CD4-positive, alpha-beta T cell treated with Interleukin-10 for 1 hour (primary cell): ENCODE data around the gene IRF2BP2.
"Not testable (repeated sequence)": the region's sequence is repeated elsewhere in the genome, so short reads cannot be mapped to it uniquely, and the experiment has no call there.

Source experiments
- DNase-seq: peaks from one replicate; pipeline ENCODE4 v3.0.0-alpha.2; 2020

Gene IRF2BP2

DNA sequence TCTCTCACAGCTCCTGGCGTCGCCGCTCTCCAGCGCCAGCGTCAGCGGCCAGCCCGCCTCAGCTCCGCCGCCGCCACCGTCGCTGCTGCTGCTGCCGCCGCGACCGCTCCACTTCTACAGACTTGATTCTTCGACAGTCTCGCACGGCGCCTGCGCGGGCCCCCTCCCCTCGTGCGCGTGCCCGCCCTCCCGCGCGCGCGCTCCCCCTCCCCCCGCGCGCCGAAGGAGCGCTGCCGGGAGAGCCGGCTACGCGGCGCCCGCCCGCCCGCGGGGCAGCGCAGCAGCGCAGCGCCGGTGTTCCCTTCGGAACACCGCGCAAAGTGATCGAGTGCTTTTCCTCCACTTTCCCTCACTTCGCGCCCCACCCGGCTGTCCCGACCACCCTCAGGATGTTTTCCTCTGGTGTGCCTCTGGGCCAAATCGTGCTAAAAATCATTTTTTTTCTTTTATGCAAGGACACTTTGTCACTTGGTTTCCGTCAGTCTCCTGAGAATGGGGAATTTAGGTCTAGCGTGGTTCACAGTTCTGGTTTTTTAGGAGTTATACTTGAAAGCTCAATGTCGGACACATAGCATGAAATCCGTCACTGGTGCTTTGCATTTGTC, at the start of gene IRF2BP2:
TSS of gene IRF2BP2 (minus strand) at position 118 of the 605 bp plus-strand sequence. CDS start 684 bp downstream, outside the sequence.
- DNase-seq: peak; percentile 89

DNA sequence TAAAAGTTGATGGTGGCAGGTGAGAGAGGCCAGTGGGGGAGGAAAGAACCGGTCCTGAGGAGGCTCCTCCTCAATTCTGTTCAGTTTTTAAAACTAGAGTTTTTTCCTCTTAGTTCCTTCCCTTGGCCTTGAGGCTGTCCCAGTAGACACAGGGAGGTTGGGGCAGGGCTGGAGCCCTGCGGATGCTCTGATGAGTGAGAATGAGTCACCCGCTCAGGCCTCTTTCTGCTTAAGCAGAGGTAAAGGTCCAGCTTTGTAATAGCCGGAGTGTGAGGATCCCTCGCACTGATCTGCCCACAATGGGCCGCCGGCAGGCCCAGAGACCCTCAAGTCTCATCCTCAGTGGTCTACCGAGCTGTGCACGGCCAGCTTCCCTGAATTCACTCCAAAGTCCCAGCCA, 49.6 kb upstream of the IRF2BP2 start:
- DNase-seq: no peak

DNA sequence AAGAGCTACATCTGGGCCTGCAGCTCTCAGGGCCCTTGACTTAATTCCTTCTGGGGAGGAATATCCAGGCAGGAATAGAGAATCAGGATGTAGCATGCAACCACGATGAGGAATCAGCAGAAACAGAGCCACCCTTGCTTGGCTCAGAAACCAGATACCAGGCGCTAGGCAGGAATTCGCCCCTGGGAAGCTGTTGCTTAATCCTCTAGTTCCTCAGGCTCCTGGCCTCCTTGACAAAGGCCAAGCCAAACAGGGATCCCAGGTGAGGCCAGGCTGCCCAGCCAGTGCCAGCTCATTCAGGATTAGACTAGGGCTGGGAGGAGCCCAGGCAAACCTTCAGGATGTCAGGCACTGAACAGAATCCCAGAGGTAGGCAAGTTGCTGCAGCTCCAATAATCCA, 48.2 kb upstream of the IRF2BP2 start:
- no peak for DNase-seq

- peak; percentile 20 for DNase-seq
Observed at GRCh38 chr1:234656944-234657654, 47.1 kb upstream of the IRF2BP2 start.

GRCh38 chr1:234656070-234656895, 46.3 kb upstream of the IRF2BP2 start:
- DNase-seq: no peak

GRCh38 chr1:234655328-234656069, 45.5 kb upstream of the IRF2BP2 start:
- no peak for DNase-seq

DNA sequence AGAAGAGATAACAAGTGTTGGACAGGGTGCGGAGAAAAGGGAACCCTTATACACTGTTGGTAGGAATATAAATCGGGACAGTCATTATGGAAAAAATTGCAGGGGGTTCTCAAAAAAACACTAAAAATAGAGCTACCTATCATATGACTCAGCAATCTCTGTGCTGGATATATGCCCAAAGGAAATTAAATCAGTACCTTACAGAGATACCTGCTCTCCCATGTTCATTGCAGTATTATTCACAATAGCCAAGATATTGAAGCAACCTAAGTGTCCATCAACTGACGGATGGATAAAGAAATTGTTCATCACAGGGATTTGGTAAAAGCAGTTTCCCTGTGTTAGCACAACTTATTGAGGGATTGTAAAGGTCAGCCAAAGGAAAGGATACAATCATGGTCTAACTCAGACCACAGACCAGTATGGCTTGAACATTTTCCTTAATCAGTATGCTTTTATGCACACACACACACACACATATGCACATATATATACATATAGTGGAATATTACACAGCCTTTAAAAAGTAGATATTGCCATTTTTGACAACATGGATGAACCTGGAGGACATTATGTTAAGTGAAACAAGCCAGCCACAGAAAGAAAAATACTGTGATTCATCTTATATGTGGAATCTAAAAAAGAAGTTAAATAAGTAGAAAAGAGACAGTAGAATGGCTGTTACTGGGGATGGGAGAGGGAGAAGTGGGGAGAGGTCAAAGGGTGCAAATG, 44.2 kb upstream of the IRF2BP2 start:
- DNase-seq: no peak

GRCh38 chr1:234649432-234650081, 39.6 kb upstream of the IRF2BP2 start:
- no peak for DNase-seq

DNA sequence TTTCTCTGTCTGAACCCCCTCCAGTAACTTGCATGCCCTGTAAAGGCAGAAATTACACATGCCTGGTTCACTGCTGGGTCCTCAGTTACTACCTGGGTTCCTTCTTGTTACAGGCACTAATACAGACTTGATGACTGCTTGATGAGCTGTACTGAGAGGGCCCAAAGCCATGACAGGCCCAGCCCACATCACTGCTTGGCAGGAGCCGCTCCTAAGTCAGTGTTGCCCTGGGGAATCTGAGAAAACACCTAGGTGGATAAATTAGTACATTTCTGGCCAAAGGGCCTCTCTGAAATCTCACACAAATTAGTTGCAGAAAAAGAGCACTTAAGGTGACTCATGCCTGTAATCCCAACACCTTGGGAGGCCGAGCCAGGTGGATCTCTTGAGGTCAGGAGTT, 37.8 kb upstream of the IRF2BP2 start:
- DNase-seq: no peak

- DNase-seq: no peak
Observed at GRCh38 chr1:234647245-234647644, 37.3 kb upstream of the IRF2BP2 start.

- no peak for DNase-seq
Observed at GRCh38 chr1:234645964-234646363, 36.0 kb upstream of the IRF2BP2 start.

DNA sequence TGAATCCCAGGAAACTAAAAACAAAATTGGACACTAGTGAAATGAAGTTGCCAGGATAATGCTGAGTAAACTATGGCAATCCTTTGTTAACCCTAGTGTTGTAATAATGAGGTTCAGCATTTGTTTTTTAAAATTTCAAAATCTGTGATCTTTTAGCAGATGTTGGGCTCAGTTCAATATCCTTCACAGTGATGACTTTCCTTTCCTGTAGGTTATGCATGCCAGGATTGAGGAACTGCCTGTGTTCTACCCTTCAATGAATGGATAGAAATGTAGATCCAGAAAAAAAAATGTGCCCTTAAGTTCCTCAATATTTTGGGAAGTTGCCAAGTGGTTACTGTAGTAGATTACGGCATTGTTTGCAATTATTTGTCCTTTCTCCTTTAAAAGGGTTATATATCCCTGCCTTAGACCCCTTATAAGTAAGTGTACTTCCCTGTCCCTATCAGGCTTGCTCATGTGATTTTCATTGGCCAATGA, 35.5 kb upstream of the IRF2BP2 start:
- no peak for DNase-seq

DNA sequence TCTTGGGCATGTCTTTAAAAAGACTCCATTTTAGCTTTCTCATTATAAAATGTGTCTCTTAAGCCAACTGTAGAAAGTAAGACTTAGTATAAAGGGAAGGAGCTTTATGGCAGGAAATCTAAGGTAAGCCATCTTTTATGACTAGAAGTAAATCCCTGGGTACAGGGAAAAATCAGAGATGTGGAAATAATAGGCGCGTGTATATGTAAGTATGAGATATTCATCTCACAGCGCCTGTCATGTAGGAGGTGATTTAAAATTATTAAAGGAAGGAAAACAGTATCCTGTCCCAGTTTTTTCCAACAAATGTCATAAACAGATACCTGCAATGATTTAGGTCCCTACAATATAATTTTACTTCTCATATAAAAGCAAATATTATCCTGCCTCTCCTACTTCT, 35.0 kb upstream of the IRF2BP2 start:
- DNase-seq: no peak

DNA sequence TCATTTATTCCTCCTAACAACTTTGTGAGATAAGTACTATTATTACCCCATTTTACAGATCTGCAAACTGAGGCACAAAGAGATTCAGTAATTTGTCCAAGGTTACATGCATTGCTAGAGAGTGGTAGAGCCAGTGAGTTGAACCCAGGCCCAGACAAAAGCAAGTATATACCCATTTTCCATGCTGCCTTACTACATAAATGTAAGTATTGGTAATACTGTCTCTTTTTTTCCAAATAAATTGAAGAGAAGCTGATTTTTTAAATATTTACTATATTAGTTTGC, 33.8 kb upstream of the IRF2BP2 start:
- no peak for DNase-seq

- DNase-seq: no peak
Observed at GRCh38 chr1:234643111-234643849, 33.3 kb upstream of the IRF2BP2 start.

DNA sequence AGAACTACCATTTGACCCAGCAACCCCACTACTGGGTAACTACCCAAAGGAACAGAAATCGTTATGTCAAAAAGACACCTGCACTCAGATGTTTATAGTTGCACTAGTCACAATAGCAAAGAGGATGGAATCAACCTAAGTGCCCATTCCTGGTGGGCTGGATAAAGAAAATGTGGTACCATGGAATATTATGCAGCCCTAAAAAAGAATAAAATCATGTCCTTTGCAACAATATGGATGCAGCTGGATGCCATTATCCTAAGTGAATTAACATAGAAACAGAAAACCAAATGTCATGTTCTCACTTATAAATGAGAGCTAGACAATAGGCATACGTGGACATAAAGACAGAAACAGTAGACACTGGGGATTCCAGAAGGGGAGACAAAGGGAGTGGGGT, 32.5 kb upstream of the IRF2BP2 start:
- no peak for DNase-seq

GRCh38 chr1:234639961-234640360, 30.0 kb upstream of the IRF2BP2 start:
- DNase-seq: no peak

GRCh38 chr1:234638832-234639799, 29.1 kb upstream of the IRF2BP2 start:
- no peak for DNase-seq

GRCh38 chr1:234634922-234635321, 24.9 kb upstream of the IRF2BP2 start:
- DNase-seq: not testable (repeated sequence)

- no peak for DNase-seq
Observed at GRCh38 chr1:234634387-234634786, 24.4 kb upstream of the IRF2BP2 start.
